ENCODE measurements around the gene CEACAM16. TPM values are rescaled to one million over a fixed set of nuclear protein-coding genes. Genes with fewer than 3 reads are reported as not detected.

CEACAM16 gene
- total RNA-seq, 4 donors from 2014 or later, result not detected

- H3K9me3 ChIP-seq, result no peaks in the 10 kb centered on the region
- H3K4me3 ChIP-seq, result peak overlapping the region; percentile 12 to 46 (median 22)
- no peaks in the 10 kb centered on the region for H3K27me3 ChIP-seq
- TF ChIP-seq, protein P1, sequence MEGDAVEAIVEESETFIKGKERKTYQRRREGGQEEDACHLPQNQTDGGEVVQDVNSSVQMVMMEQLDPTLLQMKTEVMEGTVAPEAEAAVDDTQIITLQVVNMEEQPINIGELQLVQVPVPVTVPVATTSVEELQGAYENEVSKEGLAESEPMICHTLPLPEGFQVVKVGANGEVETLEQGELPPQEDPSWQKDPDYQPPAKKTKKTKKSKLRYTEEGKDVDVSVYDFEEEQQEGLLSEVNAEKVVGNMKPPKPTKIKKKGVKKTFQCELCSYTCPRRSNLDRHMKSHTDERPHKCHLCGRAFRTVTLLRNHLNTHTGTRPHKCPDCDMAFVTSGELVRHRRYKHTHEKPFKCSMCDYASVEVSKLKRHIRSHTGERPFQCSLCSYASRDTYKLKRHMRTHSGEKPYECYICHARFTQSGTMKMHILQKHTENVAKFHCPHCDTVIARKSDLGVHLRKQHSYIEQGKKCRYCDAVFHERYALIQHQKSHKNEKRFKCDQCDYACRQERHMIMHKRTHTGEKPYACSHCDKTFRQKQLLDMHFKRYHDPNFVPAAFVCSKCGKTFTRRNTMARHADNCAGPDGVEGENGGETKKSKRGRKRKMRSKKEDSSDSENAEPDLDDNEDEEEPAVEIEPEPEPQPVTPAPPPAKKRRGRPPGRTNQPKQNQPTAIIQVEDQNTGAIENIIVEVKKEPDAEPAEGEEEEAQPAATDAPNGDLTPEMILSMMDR (IDR thresholded peaks at IDR 0.05), result no peak
- TF ChIP-seq POLR2A (IDR thresholded peaks at IDR 0.05), result no peak
- no peak for DNase-seq
- peaks cover 3 to 48% (median 13%) of the 10 kb centered on the region in 4 donors for H3K4me1 ChIP-seq
- H3K27ac ChIP-seq, result peak overlapping the region; percentile 59 to 95 (median 73)
- peaks cover 0 to 60% (median 0%) of the 10 kb centered on the region in 3 donors for H3K36me3 ChIP-seq
These were observed 59.0 kb downstream of the CEACAM16 start for GRCh38 chr19:44757735-44758505.

DNA sequence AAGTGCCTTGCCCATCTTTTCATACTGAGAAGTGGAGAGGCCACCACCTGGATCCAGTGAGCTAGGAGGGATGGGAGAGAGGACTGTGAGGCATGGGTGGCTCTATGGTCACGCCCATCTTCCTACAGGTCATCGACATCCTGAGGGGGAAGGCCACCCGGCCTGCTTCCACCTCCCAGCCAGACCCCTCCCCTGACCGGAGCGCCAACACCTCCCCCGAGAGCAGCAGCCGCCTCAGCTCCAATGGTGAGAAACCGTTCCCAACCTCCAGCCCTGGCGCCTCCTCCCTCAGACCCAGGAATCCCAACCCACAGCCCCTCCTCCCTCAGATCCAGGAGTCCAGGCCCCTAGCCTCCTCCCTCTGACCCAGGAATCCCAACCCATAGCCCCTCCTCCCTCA is 59.6 kb downstream of the CEACAM16 start:
- peak overlapping the region in 1 of 4 donors; percentile 46 for H3K4me3 ChIP-seq
- H3K27me3 ChIP-seq, result no peaks in the 10 kb centered on the region
- H3K9me3 ChIP-seq, result no peaks in the 10 kb centered on the region
- peaks cover 0 to 60% (median 0%) of the 10 kb centered on the region in 3 donors for H3K36me3 ChIP-seq
- TF ChIP-seq, protein P1 (IDR thresholded peaks at IDR 0.05), result no peak
- no peak for TF ChIP-seq POLR2A (IDR thresholded peaks at IDR 0.05)
- H3K4me1 ChIP-seq, result peaks cover 0 to 42% (median 12%) of the 10 kb centered on the region in 4 donors
- no peak for DNase-seq
- peak overlapping the region; percentile 30 to 95 (median 70) for H3K27ac ChIP-seq

DNA sequence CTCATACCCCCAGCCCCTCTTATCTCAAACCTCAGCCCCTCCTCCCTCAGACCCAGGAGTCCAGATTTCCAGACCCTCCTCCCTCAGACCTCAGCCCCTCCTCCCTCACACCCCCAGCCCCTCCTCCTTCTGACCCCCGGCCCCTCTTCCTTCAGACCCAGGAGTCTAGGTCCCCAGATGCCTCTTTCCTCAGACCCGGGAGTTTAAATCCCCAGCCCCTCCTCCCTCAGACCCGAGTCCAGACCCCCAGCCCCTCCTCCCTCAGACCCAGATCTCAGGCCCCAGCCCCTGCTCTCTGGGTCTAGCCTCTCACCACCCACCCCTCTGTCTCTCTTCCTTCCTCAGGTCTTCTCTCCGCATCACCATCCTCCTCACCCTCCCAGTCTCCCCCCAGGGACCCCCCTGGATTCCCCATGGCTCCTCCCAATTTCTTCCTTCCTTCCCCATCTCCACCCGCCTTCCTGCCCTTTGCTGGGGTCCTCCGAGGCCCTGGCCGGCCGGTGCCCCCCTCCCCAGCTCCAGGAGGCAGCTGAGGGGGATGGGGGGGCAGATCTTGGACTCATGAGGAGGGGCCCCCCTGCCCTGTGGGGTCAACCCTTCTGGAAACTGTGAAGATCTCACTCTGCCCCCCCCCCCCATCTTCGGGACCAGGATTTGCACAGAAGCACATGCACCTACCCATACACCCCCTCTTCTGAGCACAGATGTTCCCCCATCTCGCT is 60.3 kb downstream of the CEACAM16 start:
- Histone ChIP-seq H3K4me3 (no peak overlapping the region), H3K4me1 (peaks cover 0 to 44% (median 12%) of the 10 kb centered on the region in 4 donors), H3K9me3 (no peaks in the 10 kb centered on the region), H3K36me3 (peaks cover 0 to 60% (median 0%) of the 10 kb centered on the region in 3 donors), H3K27ac (peak overlapping the region in 3 of 4 donors; percentile 10 to 95 (median 30)), H3K27me3 (no peaks in the 10 kb centered on the region)
- DNase-seq, result no peak
- TF ChIP-seq, protein P1 (IDR thresholded peaks at IDR 0.05), result no peak
- no peak for TF ChIP-seq POLR2A (IDR thresholded peaks at IDR 0.05)

Small RNA genes within 50 kb of the gene (small RNA-seq; reads per million reads assigned to genes)
- 0 reads per million in 2 donors for gene RF00285

Other genes starting within 250 kb of the CEACAM16 start
- gene ZNF180, start 198.6 kb upstream of the CEACAM16 start, total RNA-seq, result 10 to 100 TPM in 3 of 4 donors, 1 to 10 TPM in 1; 7.8 to 28.1 (median 15.1) TPM
- 100 to 1,000 TPM in 3 of 4 donors, 1 to 10 TPM in 1; 5.0 to 490 (median 163) TPM for gene CEACAM20, start 169.5 kb upstream of the CEACAM16 start, total RNA-seq
- gene IGSF23, start 85.6 kb upstream of the CEACAM16 start, total RNA-seq, result 10 to 100 TPM in 2 of 4 donors, 1 to 10 TPM in 1, not detected in 1; 7.5 to 20.7 (median 11.0) TPM
- 10 to 100 TPM; 21.7 to 49.3 (median 40.0) TPM for gene PVR, start 55.2 kb upstream of the CEACAM16 start, total RNA-seq
- 10 to 100 TPM in 3 of 4 donors, 1 to 10 TPM in 1; 4.4 to 16.9 (median 13.3) TPM for gene CEACAM19, start 27.7 kb upstream of the CEACAM16 start, total RNA-seq
- gene BCL3, start 49.6 kb downstream of the CEACAM16 start, total RNA-seq, result 100 to 1,000 TPM in 3 of 4 donors, 10 to 100 TPM in 1; 45.4 to 136 (median 119) TPM
- 100 to 1,000 TPM in 3 of 4 donors, 10 to 100 TPM in 1; 84.2 to 197 (median 132) TPM for gene CBLC, start 78.7 kb downstream of the CEACAM16 start, total RNA-seq
- gene BCAM, start 110.0 kb downstream of the CEACAM16 start, total RNA-seq, result 10 to 100 TPM; 32.2 to 40.2 (median 37.1) TPM
- gene NECTIN2, start 147.1 kb downstream of the CEACAM16 start, total RNA-seq, result 100 to 1,000 TPM in 3 of 4 donors, 10 to 100 TPM in 1; 25.6 to 171 (median 122) TPM
- 10 to 100 TPM; 32.6 to 45.7 (median 37.5) TPM for gene TOMM40, start 192.1 kb downstream of the CEACAM16 start, total RNA-seq
- gene APOE, start 206.6 kb downstream of the CEACAM16 start, total RNA-seq, result 100 to 1,000 TPM in 1 of 4 donors, 10 to 100 TPM in 3; 24.2 to 203 (median 51.6) TPM
- gene APOC1, start 215.5 kb downstream of the CEACAM16 start, total RNA-seq, result 100 to 1,000 TPM in 1 of 4 donors, 10 to 100 TPM in 1, 1 to 10 TPM in 1, not detected in 1; 3.9 to 107 (median 14.2) TPM
- gene APOC4, start 243.1 kb downstream of the CEACAM16 start, total RNA-seq, result not detected
- gene APOC2, start 246.9 kb downstream of the CEACAM16 start, total RNA-seq, result 10 to 100 TPM in 2 of 4 donors, 1 to 10 TPM in 2; 4.5 to 13.8 (median 9.5) TPM

All from Peyer's patch (tissue), 4 donors.